Caki2 (cell line): ENCODE measurements around the gene POLR2I. TPM values are rescaled to one million over a fixed set of nuclear protein-coding genes. Genes with fewer than 3 reads are reported as not detected.
"Not testable (repeated sequence)": the region's sequence is repeated elsewhere in the genome, so short reads cannot be mapped to it uniquely, and the experiment has no call there.

Experiments
- DNase-seq: peaks from one replicate; pipeline ENCODE4 v3.0.0-alpha.2; 2015; ENCODE audit warnings: low read depth
- in situ Hi-C: cut with HindIII; loops from 2 replicates; pipeline ENCODE4 v1.10.0; 2016; ENCODE audit warnings: low sequenced_read_pairs, low pct_unique_long_range_greater_than_20kb, mixed read lengths
- total RNA-seq: library from RNA; depleted of rRNA; stranded (reverse); fragments of >200 nt; shearing (Covaris generic); gene quantifications from 2 replicates; pipeline ENCODE4 v1.2.3, GENCODE V29; 2014; ENCODE audit warnings: low replicate concordance; rRNA removed

The POLR2I gene
- total RNA-seq, 1 experiment from 2014 or later: 136 TPM

DNA sequence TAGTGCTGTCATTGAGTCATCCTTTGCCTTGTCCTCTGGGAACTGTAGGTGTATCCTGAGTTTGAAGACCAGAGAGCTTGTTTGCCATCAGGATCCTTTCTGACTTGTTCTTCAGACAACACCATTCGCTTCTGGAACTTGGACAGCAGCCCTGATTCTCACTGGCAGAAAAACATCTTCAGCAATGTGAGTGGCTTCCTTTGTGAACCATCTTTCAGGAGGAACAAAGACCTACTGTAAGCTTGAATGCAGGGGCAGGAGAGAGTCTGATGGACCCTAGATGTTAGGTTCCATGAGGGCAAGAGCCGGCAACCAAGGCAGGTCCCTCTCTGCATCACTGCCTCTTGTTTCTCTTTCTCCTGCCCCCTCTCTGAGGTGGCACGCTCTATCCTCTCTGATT, 33.3 kb downstream of the POLR2I start:
- DNase-seq: no peak
- in situ Hi-C loops: no loop called here

DNA sequence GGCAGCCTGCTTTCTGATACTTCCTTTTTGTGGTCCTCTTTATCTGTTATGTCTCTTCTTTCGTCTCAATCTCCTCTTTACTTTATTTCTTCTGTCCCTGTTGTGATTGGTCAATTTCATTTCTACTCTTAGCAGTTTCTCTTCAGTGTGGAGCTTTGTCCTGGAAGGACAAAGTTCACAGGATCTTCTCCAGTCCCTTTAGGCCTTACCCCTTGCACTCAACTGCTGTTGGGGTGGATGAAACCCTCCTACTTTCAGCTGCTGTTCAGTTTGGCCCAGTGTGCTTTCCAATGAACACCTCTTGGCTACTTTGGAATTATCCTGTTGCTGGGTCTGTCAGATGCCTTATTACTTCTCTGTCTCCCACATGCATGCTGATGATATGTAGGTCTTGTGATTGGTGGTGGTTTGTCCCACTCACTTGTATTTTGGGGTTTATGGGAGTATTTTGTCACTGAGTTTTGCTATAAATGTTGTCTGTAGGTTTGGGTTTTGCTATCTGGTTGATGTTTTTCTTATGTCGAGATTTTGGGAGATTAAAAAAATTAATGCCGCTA, 35.2 kb downstream of the POLR2I start:
- no peak for DNase-seq
- in situ Hi-C loops: no loop called here

DNA sequence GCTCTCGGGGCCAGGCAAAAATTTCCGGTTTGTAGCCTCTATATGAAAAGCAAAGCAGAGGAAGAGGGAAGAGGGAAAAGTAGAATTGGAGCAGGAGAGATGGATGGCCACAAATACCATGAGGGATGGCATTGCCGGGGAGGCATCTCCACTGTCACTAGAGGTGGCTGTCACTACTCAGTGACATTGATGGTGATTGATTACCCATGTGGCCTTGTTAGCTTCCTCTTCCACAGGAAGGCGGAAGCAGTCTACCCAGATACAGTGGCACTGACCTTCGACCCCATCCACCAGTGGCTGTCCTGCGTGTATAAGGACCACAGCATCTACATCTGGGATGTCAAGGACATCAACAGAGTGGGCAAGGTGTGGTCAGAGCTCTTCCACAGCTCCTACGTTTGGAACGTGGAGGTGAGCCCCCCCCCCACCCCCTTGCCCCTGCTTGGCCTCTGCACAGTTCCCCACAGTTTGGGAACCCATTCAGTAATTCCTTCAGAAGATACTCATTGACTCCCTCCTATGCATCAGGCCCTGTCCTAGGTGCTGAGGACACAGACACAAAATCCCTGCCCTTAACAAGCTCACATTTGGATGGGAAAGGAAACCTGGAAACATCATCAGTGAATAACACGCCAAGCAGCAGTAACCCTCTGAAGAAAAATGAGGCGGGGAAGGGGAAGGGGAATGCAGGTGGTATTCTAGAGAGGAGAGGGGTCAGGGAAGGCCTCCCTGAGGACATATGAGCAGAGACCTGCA, 41.4 kb downstream of the POLR2I start:
- DNase-seq: no peak
- in situ Hi-C loops: no loop called here

DNA sequence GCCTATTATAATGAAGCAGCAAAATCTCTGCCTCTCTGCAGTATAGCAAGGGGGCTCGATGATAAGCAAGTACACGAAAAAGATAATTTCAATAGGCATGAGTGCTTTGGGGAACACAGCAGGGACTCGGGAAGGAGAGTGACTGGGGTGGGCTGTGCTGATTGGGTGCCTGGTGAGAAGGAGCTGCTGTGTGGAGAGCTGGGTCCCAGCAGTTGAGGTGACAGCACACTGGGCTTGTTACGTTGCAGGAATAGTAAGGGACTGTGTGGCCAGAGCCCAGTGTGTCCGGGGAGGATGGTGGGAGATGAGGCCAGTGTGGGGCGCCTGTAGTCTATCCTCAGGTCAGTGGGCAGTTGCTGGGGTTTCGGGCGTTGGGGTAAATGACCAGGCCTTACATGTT, 42.6 kb downstream of the POLR2I start:
- in situ Hi-C loops: no loop called here
- no peak for DNase-seq

DNA sequence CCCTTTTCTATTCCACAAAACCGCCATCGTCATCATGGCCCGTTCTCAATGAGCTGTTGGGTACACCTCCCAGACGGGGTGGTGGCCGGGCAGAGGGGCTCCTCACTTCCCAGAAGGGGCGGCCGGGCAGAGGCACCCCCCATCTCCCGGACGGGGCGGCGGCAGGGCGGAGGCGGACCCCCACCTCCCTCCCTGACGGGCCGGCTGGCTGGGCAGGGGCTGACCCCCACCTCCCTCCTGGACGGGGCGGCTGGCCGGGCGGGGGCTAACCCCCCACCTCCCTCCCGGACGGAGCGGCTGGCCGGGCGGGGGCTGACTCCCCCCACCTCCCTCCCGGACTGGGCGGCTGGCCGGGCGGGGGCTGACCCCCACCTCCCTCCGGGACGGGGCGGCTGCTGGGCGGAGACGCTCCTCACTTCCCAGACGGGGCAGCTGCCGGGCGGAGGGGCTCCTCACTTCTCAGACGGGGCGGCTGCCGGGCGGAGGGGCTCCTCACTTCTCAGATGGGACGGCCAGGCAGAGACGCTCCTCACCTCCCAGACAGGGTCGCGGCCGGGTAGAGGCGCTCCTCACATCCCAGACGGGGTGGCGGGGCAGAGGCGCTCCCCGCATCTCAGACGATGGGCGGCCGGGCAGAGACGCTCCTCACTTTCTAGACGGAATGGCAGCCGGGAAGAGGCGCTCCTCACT, 45.7 kb downstream of the POLR2I start:
- in situ Hi-C loops, DNase-seq: not testable (repeated sequence)

DNA sequence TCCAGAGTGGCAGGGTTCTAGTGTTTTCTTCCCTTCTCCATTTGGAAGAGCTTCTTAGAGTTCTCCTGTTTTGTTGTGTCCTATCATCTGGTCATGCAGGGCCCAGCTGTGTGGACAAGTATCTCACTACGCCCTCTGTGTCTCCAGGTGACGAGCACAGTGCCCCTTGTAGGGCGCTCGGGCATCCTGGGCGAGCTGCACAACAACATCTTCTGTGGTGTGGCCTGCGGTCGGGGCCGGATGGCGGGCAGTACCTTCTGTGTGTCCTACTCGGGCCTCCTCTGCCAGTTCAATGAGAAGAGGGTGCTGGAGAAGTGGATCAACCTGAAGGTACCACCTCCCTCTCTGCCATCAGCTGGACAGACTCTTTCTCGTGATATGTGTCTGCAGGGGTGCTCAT, 47.0 kb downstream of the POLR2I start:
- DNase-seq: no peak
- in situ Hi-C loops: no loop called here

DNA sequence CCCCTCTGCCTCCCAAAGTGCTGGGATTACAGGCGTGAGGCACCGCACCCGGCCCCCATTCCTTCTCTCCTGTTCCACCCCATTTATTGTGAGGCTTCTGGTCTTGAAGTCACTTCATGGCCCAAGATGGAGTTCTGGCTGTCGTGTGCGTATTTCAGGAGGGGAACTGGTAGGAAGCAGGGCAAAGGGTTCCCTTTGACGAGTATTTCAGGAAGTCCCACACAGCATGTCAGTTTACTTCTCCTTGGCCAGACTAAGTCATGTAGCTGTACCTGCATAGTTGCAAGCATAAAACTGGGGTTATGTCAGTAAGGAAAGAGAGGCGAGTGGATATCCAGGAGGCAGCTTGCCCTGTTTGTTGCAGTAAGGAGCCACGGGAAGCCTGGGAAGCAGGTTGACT, 49.8 kb downstream of the POLR2I start:
- in situ Hi-C loops: no loop called here
- DNase-seq: no peak

Other genes starting within 250 kb of the POLR2I start
- gene APLP1, start 246.3 kb downstream of the POLR2I start, total RNA-seq: 53.9 and 58.7 TPM in 2 replicates
- gene NFKBID, start 214.3 kb downstream of the POLR2I start, total RNA-seq: 4.8 and 5.8 TPM in 2 replicates
- 0.88 TPM in 1 of 2 replicates, not detected in the other for gene HCST, start 212.3 kb downstream of the POLR2I start, total RNA-seq
- not detected in 2 replicates for gene TYROBP, start 206.6 kb downstream of the POLR2I start, total RNA-seq
- 4.4 and 9.7 TPM in 2 replicates for gene LRFN3, start 178.5 kb downstream of the POLR2I start, total RNA-seq
- gene SDHAF1, start 119.7 kb downstream of the POLR2I start, total RNA-seq: 54.3 and 64.8 TPM in 2 replicates
- gene SYNE4, start 106.1 kb downstream of the POLR2I start, total RNA-seq: 1.4 TPM in 1 of 2 replicates, not detected in the other
- 41.7 and 47.3 TPM in 2 replicates for gene ALKBH6, start 100.7 kb downstream of the POLR2I start, total RNA-seq
- 1.1 and 2.3 TPM in 2 replicates for gene CLIP3, start 82.0 kb downstream of the POLR2I start, total RNA-seq
- 3.6 and 11.7 TPM in 2 replicates for gene THAP8, start 60.6 kb downstream of the POLR2I start, total RNA-seq
- gene WDR62, start 60.0 kb downstream of the POLR2I start, total RNA-seq: 8.5 and 10.3 TPM in 2 replicates
- not detected in 2 replicates for gene OVOL3, start 3.7 kb downstream of the POLR2I start, total RNA-seq
- 369 and 423 TPM in 2 replicates for gene TBCB, start 593 bp upstream of the POLR2I start, total RNA-seq
- 218 and 288 TPM in 2 replicates for gene CAPNS1, start 25.2 kb upstream of the POLR2I start, total RNA-seq
- not detected in 2 replicates for gene COX7A1, start 37.6 kb upstream of the POLR2I start, total RNA-seq
- 1.6 and 2.0 TPM in 2 replicates for gene ZNF565, start 99.8 kb upstream of the POLR2I start, total RNA-seq
- gene ZNF146, start 100.2 kb upstream of the POLR2I start, total RNA-seq: 31.7 and 38.0 TPM in 2 replicates